Suprapubic skin (tissue), 4 donors: Measurements from ENCODE around the gene LLGL2. TPM values are rescaled to one million over a fixed set of nuclear protein-coding genes. Genes with fewer than 3 reads are reported as not detected.

Experiments used
- DNase-seq, 2 donors: peaks; one replicate each; pipeline ENCODE4 v3.0.0-alpha.2; 2019; ENCODE audit warnings: low spot score in 2 of 2
- H3K27ac ChIP-seq: fragments of 200-600 bp; sonication (generic); one replicate; pipeline ENCODE4 v1.5.1; 2019
- H3K27me3 ChIP-seq: fragments of 200-600 bp; sonication (generic); one replicate; pipeline ENCODE4 v1.5.1; 2019
- H3K36me3 ChIP-seq: fragments of 200-600 bp; sonication (generic); one replicate; pipeline ENCODE4 v1.5.1; 2019
- H3K4me1 ChIP-seq: fragments of 200-600 bp; sonication (generic); one replicate; pipeline ENCODE4 v1.5.1; 2019
- H3K4me3 ChIP-seq: fragments of 200-600 bp; sonication (generic); one replicate; pipeline ENCODE4 v1.5.1; 2019; ENCODE audit warnings: mild to moderate bottlenecking
- H3K9me3 ChIP-seq: fragments of 200-600 bp; sonication (generic); one replicate; pipeline ENCODE4 v1.5.1; 2019
- CTCF ChIP-seq, 2 donors: fragments of 200-600 bp in 1 of 2; fragments of 450-650 bp in 1 of 2; sonication (generic) in 1 of 2; IDR thresholded peaks; one replicate each; pipeline ENCODE4 v1.5.1; 2016 to 2019; ENCODE audit warnings: antibody characterized with exemption in 2 of 2, mild to moderate bottlenecking in 1 of 2, moderate library complexity in 1 of 2
- EP300 ChIP-seq: sonication (generic); formaldehyde crosslinking; IDR thresholded peaks from one replicate; pipeline ENCODE4 v1.6.1; 2017; ENCODE audit warnings: antibody characterized with exemption
- POLR2A ChIP-seq, 2 donors: fragments of 450-650 bp; IDR thresholded peaks; one replicate each; pipeline ENCODE4 v1.6.1; 2017; ENCODE audit warnings: antibody characterized with exemption in 2 of 2, mild to moderate bottlenecking in 2 of 2, moderate library complexity in 2 of 2
- POLR2AphosphoS5 ChIP-seq, 3 donors: sonication (generic); formaldehyde crosslinking; IDR thresholded peaks; one replicate each; pipeline ENCODE4 v1.6.1; 2017; ENCODE audit warnings: antibody characterized with exemption in 3 of 3
- WGBS: methylation state at CpG from one replicate; pipeline ENCODE4 v1.1.5; 2018; 5-methylcytosine and 5-hydroxymethylcytosine counted together
- total RNA-seq, 4 donors: library from RNA; depleted of rRNA; stranded (reverse); fragments of >200 nt; gene quantifications; one replicate each; pipeline ENCODE4 v1.1.0, GENCODE V29; 2016

LLGL2 gene
- total RNA-seq, 4 donors from 2014 or later, result 75.3 to 114 (median 78.4) TPM

GRCh38 chr17:75604034-75604695 is 78.7 kb downstream of the LLGL2 start:
- TF ChIP-seq POLR2AphosphoS5 (IDR thresholded peaks at IDR 0.05) (no peak), CTCF (IDR thresholded peaks at IDR 0.05) (no peak), POLR2A (IDR thresholded peaks at IDR 0.05) (no peak), EP300 (no peak)
- peak overlapping the region; percentile 55 for H3K27ac ChIP-seq
- no peaks in the 10 kb centered on the region for H3K9me3 ChIP-seq
- peak in 1 of 2 donors; percentile 64 for DNase-seq
- H3K27me3 ChIP-seq, result no peaks in the 10 kb centered on the region
- H3K36me3 ChIP-seq, result no peaks in the 10 kb centered on the region
- 35% methylated on average over 12 of the region's 12 CpGs for WGBS
- H3K4me1 ChIP-seq, result peaks cover 31% of the 10 kb centered on the region
- H3K4me3 ChIP-seq, result no peak overlapping the region

- TF ChIP-seq POLR2A (IDR thresholded peaks at IDR 0.05) (no peak), EP300 (no peak), CTCF (IDR thresholded peaks at IDR 0.05) (no peak), POLR2AphosphoS5 (IDR thresholded peaks at IDR 0.05) (no peak)
- Histone ChIP-seq H3K4me1 (peaks cover 31% of the 10 kb centered on the region), H3K27me3 (no peaks in the 10 kb centered on the region), H3K9me3 (no peaks in the 10 kb centered on the region), H3K27ac (no peak overlapping the region), H3K4me3 (no peak overlapping the region), H3K36me3 (no peaks in the 10 kb centered on the region)
- WGBS, result 77% methylated on average over 14 of the region's 16 CpGs
- no peak for DNase-seq
Measured at GRCh38 chr17:75605790-75606189, 80.3 kb downstream of the LLGL2 start.

GRCh38 chr17:75607086-75607485 is 81.6 kb downstream of the LLGL2 start:
- Histone ChIP-seq H3K4me1 (peaks cover 22% of the 10 kb centered on the region), H3K27me3 (no peaks in the 10 kb centered on the region), H3K36me3 (no peaks in the 10 kb centered on the region), H3K27ac (no peak overlapping the region), H3K9me3 (no peaks in the 10 kb centered on the region), H3K4me3 (no peak overlapping the region)
- no peak for DNase-seq
- 93% methylated on average over 5 of the region's 5 CpGs for WGBS
- TF ChIP-seq POLR2AphosphoS5 (IDR thresholded peaks at IDR 0.05) (no peak), POLR2A (IDR thresholded peaks at IDR 0.05) (no peak), CTCF (IDR thresholded peaks at IDR 0.05) (no peak), EP300 (no peak)

GRCh38 chr17:75610103-75610984 is 84.8 kb downstream of the LLGL2 start:
- H3K36me3 ChIP-seq, result peaks cover 29% of the 10 kb centered on the region
- 87% methylated on average over 25 of the region's 25 CpGs for WGBS
- H3K4me3 ChIP-seq, result no peak overlapping the region
- no peaks in the 10 kb centered on the region for H3K9me3 ChIP-seq
- no peaks in the 10 kb centered on the region for H3K4me1 ChIP-seq
- DNase-seq, result no peak
- TF ChIP-seq POLR2AphosphoS5 (IDR thresholded peaks at IDR 0.05) (no peak), EP300 (no peak), POLR2A (IDR thresholded peaks at IDR 0.05) (no peak), CTCF (IDR thresholded peaks at IDR 0.05) (no peak)
- H3K27me3 ChIP-seq, result no peaks in the 10 kb centered on the region
- no peak overlapping the region for H3K27ac ChIP-seq

- Histone ChIP-seq H3K27me3 (no peaks in the 10 kb centered on the region), H3K4me3 (no peak overlapping the region), H3K4me1 (no peaks in the 10 kb centered on the region), H3K36me3 (peaks cover 45% of the 10 kb centered on the region), H3K9me3 (no peaks in the 10 kb centered on the region), H3K27ac (no peak overlapping the region)
- no peak for TF ChIP-seq CTCF (IDR thresholded peaks at IDR 0.05)
- TF ChIP-seq POLR2AphosphoS5 (IDR thresholded peaks at IDR 0.05), result no peak
- WGBS, result 87% methylated on average over 19 of the region's 20 CpGs
- DNase-seq, result no peak
Measured at GRCh38 chr17:75611851-75612429, 86.4 kb downstream of the LLGL2 start.
